WTC11 (cell line): ENCODE data around the gene SMIM44. TPM values are rescaled to one million over a fixed set of nuclear protein-coding genes. Genes with fewer than 3 reads are reported as not detected.

Experiments used
- ATAC-seq: fragments of 200-7000 bp; cut with Tn5 transposase; 2 replicates; pipeline ENCODE4 v1.10.0; 2021; ENCODE audit warnings: mild to moderate bottlenecking, moderate library complexity
- CTCF ChIA-PET: fragments of 300-600 bp; sonication (Branson Sonifier 250); formaldehyde crosslinking; loops from one replicate; lab custom pipeline; 2021; ENCODE audit warnings: antibody characterized with exemption; lab: Charles Lee
- POLR2A ChIA-PET: fragments of 350-600 bp; sonication (Branson Sonifier 250); formaldehyde crosslinking; loops from one replicate; lab custom pipeline; 2021; ENCODE audit warnings: antibody characterized with exemption; lab: Charles Lee
- DNase-seq: peaks from one replicate; pipeline ENCODE4 v3.0.0; 2021; ENCODE audit warnings: low spot score
- H3K27ac Mint-ChIP-seq: 2 replicates; pipeline ENCODE4 v1.8.0; 2021; ENCODE audit warnings: mixed read lengths
- H3K27me3 Mint-ChIP-seq: 2 replicates; pipeline ENCODE4 v1.8.0; 2021; ENCODE audit warnings: low read depth, mild to moderate bottlenecking, moderate library complexity, mixed read lengths
- H3K36me3 Mint-ChIP-seq: 2 replicates; pipeline ENCODE4 v1.8.0; 2021; ENCODE audit warnings: mixed read lengths
- H3K4me1 Mint-ChIP-seq: 2 replicates; pipeline ENCODE4 v1.8.0; 2022; ENCODE audit warnings: mixed read lengths
- H3K4me3 Mint-ChIP-seq: 2 replicates; pipeline ENCODE4 v1.8.0; 2021; ENCODE audit warnings: mild to moderate bottlenecking, moderate library complexity, mixed read lengths
- H3K9me3 Mint-ChIP-seq: 2 replicates; pipeline ENCODE4 v1.8.0; 2021; ENCODE audit warnings: mixed read lengths
- ATF1 ChIP-seq: sonication (generic); formaldehyde crosslinking; IDR thresholded peaks from 2 replicates; pipeline ENCODE4 v1.8.1; 2023; ENCODE audit warnings: mild to moderate bottlenecking, moderate library complexity, missing genetic modification reagents
- ELF4 ChIP-seq: sonication (generic); formaldehyde crosslinking; IDR thresholded peaks from 2 replicates; pipeline ENCODE4 v1.8.1; 2022; ENCODE audit warnings: low read depth, mild to moderate bottlenecking, moderate library complexity, missing genetic modification reagents
- FOXJ3 ChIP-seq: sonication (generic); formaldehyde crosslinking; IDR thresholded peaks from 2 replicates; pipeline ENCODE4 v1.9.0; 2021; ENCODE audit warnings: missing genetic modification reagents, mild to moderate bottlenecking, borderline replicate concordance
- HMGA2 ChIP-seq: fragments of 250-450 bp; sonication (Bioruptor Pico); IDR thresholded peaks from 2 replicates; pipeline ENCODE4 v1.4.0; 2021; ENCODE audit warnings: mild to moderate bottlenecking, moderate library complexity
- JAZF1 ChIP-seq: fragments of 250-450 bp; sonication (Bioruptor Pico); IDR thresholded peaks from 2 replicates; pipeline ENCODE4 v1.9.0; 2021; ENCODE audit warnings: moderate library complexity, mild to moderate bottlenecking, inconsistent platforms
- NFATC4 ChIP-seq: fragments of 250-450 bp; sonication (Bioruptor Pico); IDR thresholded peaks from 2 replicates; pipeline ENCODE4 v1.9.0; 2021; ENCODE audit warnings: mild to moderate bottlenecking
- NFE2L1 ChIP-seq: sonication (generic); formaldehyde crosslinking; IDR thresholded peaks from 2 replicates; pipeline ENCODE4 v1.8.1; 2023; ENCODE audit warnings: missing genetic modification reagents
- PRRX2 ChIP-seq: fragments of 250-450 bp; sonication (Bioruptor Pico); IDR thresholded peaks from 2 replicates; pipeline ENCODE4 v1.8.0; 2021; ENCODE audit warnings: mild to moderate bottlenecking
- RORB ChIP-seq: fragments of 250-450 bp; sonication (Bioruptor Pico); IDR thresholded peaks from 2 replicates; pipeline ENCODE4 v1.9.0; 2021; ENCODE audit warnings: mild to moderate bottlenecking
- SP1 ChIP-seq: sonication (generic); formaldehyde crosslinking; conservative IDR thresholded peaks from 2 replicates; pipeline ENCODE4 v1.8.1; 2022; ENCODE audit warnings: missing genetic modification reagents
- ZNF219 ChIP-seq: sonication (generic); formaldehyde crosslinking; IDR thresholded peaks from 2 replicates; pipeline ENCODE4 v1.8.0; 2023; ENCODE audit warnings: missing genetic modification reagents, mild to moderate bottlenecking, borderline replicate concordance
- total RNA-seq: library from RNA; stranded (reverse); gene quantifications from 3 replicates; pipeline ENCODE4 v1.2.3, GENCODE V29; 2021
- TF ChIP-seq, protein P1 (sequence below): fragments of 200-600 bp; IDR thresholded peaks from 2 replicates; pipeline ENCODE4 v1.8.0; 2022; ENCODE audit warnings: antibody characterized with exemption
- TF ChIP-seq, protein P2 (sequence below): sonication (generic); formaldehyde crosslinking; IDR thresholded peaks from 2 replicates; pipeline ENCODE4 v1.8.0; 2022; ENCODE audit warnings: mild to moderate bottlenecking, missing genetic modification reagents
- TF ChIP-seq, protein P3 (sequence below): fragments of 250-450 bp; sonication (Bioruptor Pico); IDR thresholded peaks from 2 replicates; pipeline ENCODE4 v1.9.0; 2021; ENCODE audit warnings: mild to moderate bottlenecking, borderline replicate concordance
- TF ChIP-seq, protein P4 (sequence below): sonication (generic); formaldehyde crosslinking; conservative IDR thresholded peaks from 2 replicates; pipeline ENCODE4 v1.8.1; 2022; ENCODE audit warnings: mild to moderate bottlenecking, missing genetic modification reagents
- TF ChIP-seq, protein P5 (sequence below): fragments of 250-450 bp; sonication (Bioruptor Pico); conservative IDR thresholded peaks from 2 replicates; pipeline ENCODE4 v1.9.0; 2021; ENCODE audit warnings: mild to moderate bottlenecking
- TF ChIP-seq, protein P6 (sequence below): sonication (generic); formaldehyde crosslinking; IDR thresholded peaks from 2 replicates; pipeline ENCODE4 v1.8.1; 2022; ENCODE audit warnings: mild to moderate bottlenecking, missing genetic modification reagents, moderate library complexity, borderline replicate concordance

The SMIM44 gene
- total RNA-seq, 1 experiment from 2014 or later, result not detected

DNA sequence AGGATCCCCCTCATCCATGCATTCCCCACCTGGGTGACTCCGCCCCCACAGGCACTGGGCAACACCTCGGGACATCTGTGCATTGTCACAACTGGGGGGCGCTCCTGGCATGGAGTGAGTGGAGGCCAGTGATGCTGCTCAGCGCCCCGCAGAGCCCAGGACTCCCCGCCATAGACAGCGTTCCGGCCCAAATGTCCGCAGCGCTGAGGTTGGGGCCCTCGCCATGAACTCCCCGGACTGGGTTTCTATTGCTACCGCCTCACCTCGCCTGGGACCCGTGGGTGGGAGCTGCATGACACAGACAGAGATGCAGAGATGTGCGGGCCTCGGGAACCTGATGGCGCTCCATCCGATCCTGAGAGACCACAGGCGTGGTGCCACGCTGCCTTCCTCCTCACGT is 27.5 kb upstream of the SMIM44 start:
- Mint-ChIP-seq H3K27ac (peak overlapping the region; percentile 80; the same call in 1 of the 2 replicates), H3K27me3 (no peaks in the 10 kb centered on the region; the same call in 1 of the 2 replicates), H3K4me3 (no peak overlapping the region), H3K4me1 (peaks cover 19% of the 10 kb centered on the region), H3K36me3 (peaks cover 12% of the 10 kb centered on the region; the same call in 1 of the 2 replicates), H3K9me3 (no peaks in the 10 kb centered on the region)
- ATAC-seq (no peak), DNase-seq (peak; percentile 37)
- TF ChIP-seq JAZF1 (CRISPR knock-in tag) (no peak), HMGA2 (CRISPR knock-in tag) (no peak), FOXJ3 (CRISPR knock-in tag) (no peak), NFATC4 (CRISPR knock-in tag) (no peak), SP1 (CRISPR knock-in tag) (no peak), NFE2L1 (CRISPR knock-in tag) (no peak), PRRX2 (CRISPR knock-in tag) (no peak), ZNF219 (CRISPR knock-in tag) (no peak), ELF4 (CRISPR knock-in tag) (no peak)
- TF ChIP-seq, protein P1, sequence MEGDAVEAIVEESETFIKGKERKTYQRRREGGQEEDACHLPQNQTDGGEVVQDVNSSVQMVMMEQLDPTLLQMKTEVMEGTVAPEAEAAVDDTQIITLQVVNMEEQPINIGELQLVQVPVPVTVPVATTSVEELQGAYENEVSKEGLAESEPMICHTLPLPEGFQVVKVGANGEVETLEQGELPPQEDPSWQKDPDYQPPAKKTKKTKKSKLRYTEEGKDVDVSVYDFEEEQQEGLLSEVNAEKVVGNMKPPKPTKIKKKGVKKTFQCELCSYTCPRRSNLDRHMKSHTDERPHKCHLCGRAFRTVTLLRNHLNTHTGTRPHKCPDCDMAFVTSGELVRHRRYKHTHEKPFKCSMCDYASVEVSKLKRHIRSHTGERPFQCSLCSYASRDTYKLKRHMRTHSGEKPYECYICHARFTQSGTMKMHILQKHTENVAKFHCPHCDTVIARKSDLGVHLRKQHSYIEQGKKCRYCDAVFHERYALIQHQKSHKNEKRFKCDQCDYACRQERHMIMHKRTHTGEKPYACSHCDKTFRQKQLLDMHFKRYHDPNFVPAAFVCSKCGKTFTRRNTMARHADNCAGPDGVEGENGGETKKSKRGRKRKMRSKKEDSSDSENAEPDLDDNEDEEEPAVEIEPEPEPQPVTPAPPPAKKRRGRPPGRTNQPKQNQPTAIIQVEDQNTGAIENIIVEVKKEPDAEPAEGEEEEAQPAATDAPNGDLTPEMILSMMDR, result no peak
- TF ChIP-seq, protein P2, sequence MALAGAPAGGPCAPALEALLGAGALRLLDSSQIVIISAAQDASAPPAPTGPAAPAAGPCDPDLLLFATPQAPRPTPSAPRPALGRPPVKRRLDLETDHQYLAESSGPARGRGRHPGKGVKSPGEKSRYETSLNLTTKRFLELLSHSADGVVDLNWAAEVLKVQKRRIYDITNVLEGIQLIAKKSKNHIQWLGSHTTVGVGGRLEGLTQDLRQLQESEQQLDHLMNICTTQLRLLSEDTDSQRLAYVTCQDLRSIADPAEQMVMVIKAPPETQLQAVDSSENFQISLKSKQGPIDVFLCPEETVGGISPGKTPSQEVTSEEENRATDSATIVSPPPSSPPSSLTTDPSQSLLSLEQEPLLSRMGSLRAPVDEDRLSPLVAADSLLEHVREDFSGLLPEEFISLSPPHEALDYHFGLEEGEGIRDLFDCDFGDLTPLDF (CRISPR knock-in tag), result no peak
- TF ChIP-seq, protein P3, sequence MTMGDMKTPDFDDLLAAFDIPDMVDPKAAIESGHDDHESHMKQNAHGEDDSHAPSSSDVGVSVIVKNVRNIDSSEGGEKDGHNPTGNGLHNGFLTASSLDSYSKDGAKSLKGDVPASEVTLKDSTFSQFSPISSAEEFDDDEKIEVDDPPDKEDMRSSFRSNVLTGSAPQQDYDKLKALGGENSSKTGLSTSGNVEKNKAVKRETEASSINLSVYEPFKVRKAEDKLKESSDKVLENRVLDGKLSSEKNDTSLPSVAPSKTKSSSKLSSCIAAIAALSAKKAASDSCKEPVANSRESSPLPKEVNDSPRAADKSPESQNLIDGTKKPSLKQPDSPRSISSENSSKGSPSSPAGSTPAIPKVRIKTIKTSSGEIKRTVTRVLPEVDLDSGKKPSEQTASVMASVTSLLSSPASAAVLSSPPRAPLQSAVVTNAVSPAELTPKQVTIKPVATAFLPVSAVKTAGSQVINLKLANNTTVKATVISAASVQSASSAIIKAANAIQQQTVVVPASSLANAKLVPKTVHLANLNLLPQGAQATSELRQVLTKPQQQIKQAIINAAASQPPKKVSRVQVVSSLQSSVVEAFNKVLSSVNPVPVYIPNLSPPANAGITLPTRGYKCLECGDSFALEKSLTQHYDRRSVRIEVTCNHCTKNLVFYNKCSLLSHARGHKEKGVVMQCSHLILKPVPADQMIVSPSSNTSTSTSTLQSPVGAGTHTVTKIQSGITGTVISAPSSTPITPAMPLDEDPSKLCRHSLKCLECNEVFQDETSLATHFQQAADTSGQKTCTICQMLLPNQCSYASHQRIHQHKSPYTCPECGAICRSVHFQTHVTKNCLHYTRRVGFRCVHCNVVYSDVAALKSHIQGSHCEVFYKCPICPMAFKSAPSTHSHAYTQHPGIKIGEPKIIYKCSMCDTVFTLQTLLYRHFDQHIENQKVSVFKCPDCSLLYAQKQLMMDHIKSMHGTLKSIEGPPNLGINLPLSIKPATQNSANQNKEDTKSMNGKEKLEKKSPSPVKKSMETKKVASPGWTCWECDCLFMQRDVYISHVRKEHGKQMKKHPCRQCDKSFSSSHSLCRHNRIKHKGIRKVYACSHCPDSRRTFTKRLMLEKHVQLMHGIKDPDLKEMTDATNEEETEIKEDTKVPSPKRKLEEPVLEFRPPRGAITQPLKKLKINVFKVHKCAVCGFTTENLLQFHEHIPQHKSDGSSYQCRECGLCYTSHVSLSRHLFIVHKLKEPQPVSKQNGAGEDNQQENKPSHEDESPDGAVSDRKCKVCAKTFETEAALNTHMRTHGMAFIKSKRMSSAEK (CRISPR knock-in tag), result no peak
- TF ChIP-seq, protein P4, sequence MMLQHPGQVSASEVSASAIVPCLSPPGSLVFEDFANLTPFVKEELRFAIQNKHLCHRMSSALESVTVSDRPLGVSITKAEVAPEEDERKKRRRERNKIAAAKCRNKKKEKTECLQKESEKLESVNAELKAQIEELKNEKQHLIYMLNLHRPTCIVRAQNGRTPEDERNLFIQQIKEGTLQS (CRISPR knock-in tag), result no peak
- TF ChIP-seq, protein P5, sequence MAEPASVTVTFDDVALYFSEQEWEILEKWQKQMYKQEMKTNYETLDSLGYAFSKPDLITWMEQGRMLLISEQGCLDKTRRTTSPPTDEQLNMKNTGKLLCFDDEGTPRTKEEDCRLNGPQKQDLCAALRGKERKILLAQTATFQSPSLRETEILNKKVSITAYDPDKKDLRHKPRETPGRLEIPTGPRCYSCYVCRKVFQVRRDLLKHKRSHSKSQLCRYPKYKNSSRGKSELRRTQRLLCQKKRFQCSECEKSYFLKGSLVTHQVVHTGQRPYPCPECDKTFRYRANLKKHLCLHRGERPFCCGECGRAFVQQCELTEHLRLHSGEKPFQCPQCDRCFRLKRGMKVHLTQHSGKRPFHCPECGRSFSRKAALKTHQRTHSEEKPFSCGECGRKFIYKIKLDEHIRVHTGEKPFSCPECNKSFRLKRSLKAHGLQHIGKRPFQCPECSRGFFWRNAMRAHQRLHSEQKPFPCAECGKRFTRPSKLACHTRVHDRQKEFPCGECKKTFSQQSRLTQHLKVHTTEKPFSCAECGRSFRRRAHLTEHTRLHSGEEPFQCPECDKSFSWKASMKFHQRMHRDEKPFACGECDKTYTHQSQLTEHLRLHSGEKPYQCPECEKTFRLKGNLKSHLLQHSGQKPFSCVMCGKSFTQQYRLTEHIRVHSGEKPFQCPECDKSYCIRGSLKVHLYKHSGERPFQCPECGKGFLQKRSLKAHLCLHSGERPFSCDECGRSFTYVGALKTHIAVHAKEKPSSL (CRISPR knock-in tag), result no peak
- CTCF ChIA-PET, result interaction anchor here (1.2 kb wide), 1 partner anchor 16 kb away, joined by 4 read pairs; no protein-coding TSS in a partner anchor
- POLR2A ChIA-PET, result no interaction called here

DNA sequence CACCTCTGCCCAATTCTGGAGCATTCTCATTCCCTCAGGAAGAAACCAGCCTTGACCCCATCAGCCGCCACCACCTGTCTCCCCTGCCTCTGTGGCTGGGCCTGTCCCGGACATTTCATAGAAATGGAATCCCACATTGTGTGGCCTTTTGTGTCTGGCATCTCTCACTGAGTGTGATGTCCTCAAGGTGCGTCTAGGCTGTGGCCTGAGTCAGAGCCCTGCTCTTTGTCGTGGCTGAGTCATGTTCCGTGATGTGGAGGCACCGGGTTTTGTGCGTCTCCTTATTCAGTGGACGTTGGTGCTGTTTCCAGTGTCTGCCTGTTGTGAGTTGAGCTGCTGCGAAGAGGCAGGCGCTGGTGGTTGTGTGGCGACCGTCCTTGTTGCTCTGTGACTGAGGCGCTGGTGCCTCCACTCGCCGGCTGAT is 26.3 kb upstream of the SMIM44 start:
- Mint-ChIP-seq H3K9me3 (no peaks in the 10 kb centered on the region), H3K4me3 (no peak overlapping the region), H3K27ac (peak overlapping the region; percentile 83), H3K4me1 (peaks cover 20% of the 10 kb centered on the region), H3K27me3 (no peaks in the 10 kb centered on the region; the same call in 1 of the 2 replicates), H3K36me3 (peaks cover 12% of the 10 kb centered on the region; the same call in 1 of the 2 replicates)
- no peak for ATAC-seq
- ChIA-PET POLR2A (no interaction called here), CTCF (interaction anchor here (1.2 kb wide), 1 partner anchor 17 kb away, joined by 4 read pairs; no protein-coding TSS in a partner anchor)
- DNase-seq, result no peak
- TF ChIP-seq ATF1 (CRISPR knock-in tag) (no peak), RORB (no peak)
- TF ChIP-seq, protein P3 (CRISPR knock-in tag), result no peak
- TF ChIP-seq, protein P6, sequence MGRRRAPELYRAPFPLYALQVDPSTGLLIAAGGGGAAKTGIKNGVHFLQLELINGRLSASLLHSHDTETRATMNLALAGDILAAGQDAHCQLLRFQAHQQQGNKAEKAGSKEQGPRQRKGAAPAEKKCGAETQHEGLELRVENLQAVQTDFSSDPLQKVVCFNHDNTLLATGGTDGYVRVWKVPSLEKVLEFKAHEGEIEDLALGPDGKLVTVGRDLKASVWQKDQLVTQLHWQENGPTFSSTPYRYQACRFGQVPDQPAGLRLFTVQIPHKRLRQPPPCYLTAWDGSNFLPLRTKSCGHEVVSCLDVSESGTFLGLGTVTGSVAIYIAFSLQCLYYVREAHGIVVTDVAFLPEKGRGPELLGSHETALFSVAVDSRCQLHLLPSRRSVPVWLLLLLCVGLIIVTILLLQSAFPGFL, result no peak
